GM12892 (cell line): ENCODE data around the gene FKTN.

Experiments used
- POLR2A ChIP-seq: IDR thresholded peaks from 2 replicates; pipeline ENCODE4 v1.6.1; 2011; ENCODE audit warnings: low read depth, low read length, control low read depth
- POLR2AphosphoS5 ChIP-seq: IDR thresholded peaks from 2 replicates; pipeline ENCODE4 v1.6.1; 2011; ENCODE audit warnings: low read depth, low read length, control low read depth

GRCh38 chr9:105608721-105609598 lies 51.0 kb downstream of the FKTN start:
- TF ChIP-seq POLR2A: no peak
- no peak for TF ChIP-seq POLR2AphosphoS5
